ENCODE measurements around the gene COG3. TPM values are rescaled to one million over a fixed set of nuclear protein-coding genes. Genes with fewer than 3 reads are reported as not detected.

COG3 gene
- total RNA-seq, 2 experiments from 2014 or later: 24.6 to 26.5 TPM

GRCh38 chr13:45434556-45435371 lies 30.0 kb upstream of the COG3 start:
- Mint-ChIP-seq H3K4me3 (no peak overlapping the region), H3K27ac (no peak overlapping the region), H3K36me3 (ENCODE audit: low read depth) (no peaks in the 10 kb centered on the region), H3K9me3 (no peaks in the 10 kb centered on the region), H3K4me1 (peaks cover 7% of the 10 kb centered on the region), H3K27me3 (no peaks in the 10 kb centered on the region)
- POLR2A ChIA-PET: no interaction called here
- CTCF ChIA-PET: no interaction called here
- DNase-seq: no peak

- Mint-ChIP-seq H3K27me3 (no peaks in the 10 kb centered on the region), H3K9me3 (no peaks in the 10 kb centered on the region), H3K36me3 (ENCODE audit: low read depth) (no peaks in the 10 kb centered on the region), H3K4me1 (peaks cover 18% of the 10 kb centered on the region), H3K27ac (no peak overlapping the region), H3K4me3 (no peak overlapping the region)
- POLR2A ChIA-PET: no interaction called here
- CTCF ChIA-PET: interaction anchor here (0.7 kb wide), 1 partner anchor 67 kb away, joined by 4 read pairs; no protein-coding TSS in a partner anchor
- no peak for DNase-seq
Measured at GRCh38 chr13:45436332-45436731, 28.4 kb upstream of the COG3 start.

GRCh38 chr13:45436953-45437352 lies 27.8 kb upstream of the COG3 start:
- Mint-ChIP-seq H3K27me3 (no peaks in the 10 kb centered on the region), H3K27ac (no peak overlapping the region), H3K4me3 (no peak overlapping the region), H3K4me1 (peaks cover 24% of the 10 kb centered on the region), H3K36me3 (ENCODE audit: low read depth) (no peaks in the 10 kb centered on the region), H3K9me3 (no peaks in the 10 kb centered on the region)
- DNase-seq: no peak
- ChIA-PET POLR2A (no interaction called here), CTCF (interaction anchor here (0.6 kb wide), 1 partner anchor 347 kb away, joined by 4 read pairs; no protein-coding TSS in a partner anchor)

- H3K9me3 Mint-ChIP-seq: no peaks in the 10 kb centered on the region
- no peaks in the 10 kb centered on the region for H3K36me3 Mint-ChIP-seq (ENCODE audit: low read depth)
- no peak for DNase-seq
- no peak overlapping the region for H3K27ac Mint-ChIP-seq
- CTCF ChIA-PET: no interaction called here
- POLR2A ChIA-PET: no interaction called here
- no peak overlapping the region for H3K4me3 Mint-ChIP-seq
- no peaks in the 10 kb centered on the region for H3K27me3 Mint-ChIP-seq
- H3K4me1 Mint-ChIP-seq: peaks cover 27% of the 10 kb centered on the region
Measured at GRCh38 chr13:45437947-45438346, 26.8 kb upstream of the COG3 start.

GRCh38 chr13:45439008-45439407 lies 25.7 kb upstream of the COG3 start:
- POLR2A ChIA-PET: no interaction called here
- peaks cover 27% of the 10 kb centered on the region for H3K4me1 Mint-ChIP-seq
- CTCF ChIA-PET: interaction anchor here (0.9 kb wide), 1 partner anchor 26 kb away, joined by 3 read pairs; no protein-coding TSS in a partner anchor
- no peak for DNase-seq
- H3K4me3 Mint-ChIP-seq: no peak overlapping the region
- no peaks in the 10 kb centered on the region for H3K27me3 Mint-ChIP-seq
- H3K27ac Mint-ChIP-seq: no peak overlapping the region
- H3K36me3 Mint-ChIP-seq (ENCODE audit: low read depth): no peaks in the 10 kb centered on the region
- no peaks in the 10 kb centered on the region for H3K9me3 Mint-ChIP-seq

- Mint-ChIP-seq H3K27me3 (no peaks in the 10 kb centered on the region), H3K36me3 (ENCODE audit: low read depth) (no peaks in the 10 kb centered on the region), H3K27ac (no peak overlapping the region), H3K4me3 (no peak overlapping the region), H3K4me1 (peaks cover 27% of the 10 kb centered on the region), H3K9me3 (no peaks in the 10 kb centered on the region)
- POLR2A ChIA-PET: interaction anchor here (1.1 kb wide), 1 partner anchor 21 kb away, joined by 3 read pairs; the partner anchor contains the start of gene SLC25A30
- no peak for DNase-seq
- CTCF ChIA-PET: interaction anchor here (0.7 to 0.9 kb wide), 3 partner anchors 27 to 515 kb away, joined by 3 to 6 read pairs (median 3); no protein-coding TSS in a partner anchor
Measured at GRCh38 chr13:45439781-45440462, 24.8 kb upstream of the COG3 start.

- no peak for DNase-seq
- peaks cover 5% of the 10 kb centered on the region for H3K27me3 Mint-ChIP-seq
- ChIA-PET POLR2A (interaction anchor here (0.9 kb wide), 1 partner anchor 24 kb away, joined by 4 read pairs; no protein-coding TSS in a partner anchor), CTCF (interaction anchor here (0.9 kb wide), 1 partner anchor 32 kb away, joined by 3 read pairs; no protein-coding TSS in a partner anchor)
- H3K4me1 Mint-ChIP-seq: peaks cover 29% of the 10 kb centered on the region
- H3K27ac Mint-ChIP-seq: peak overlapping the region; percentile 9
- H3K36me3 Mint-ChIP-seq (ENCODE audit: low read depth): no peaks in the 10 kb centered on the region
- H3K4me3 Mint-ChIP-seq: no peak overlapping the region
- H3K9me3 Mint-ChIP-seq: no peaks in the 10 kb centered on the region
Measured at GRCh38 chr13:45441633-45442032, 23.1 kb upstream of the COG3 start.

- Mint-ChIP-seq H3K4me3 (no peak overlapping the region), H3K36me3 (ENCODE audit: low read depth) (no peaks in the 10 kb centered on the region), H3K27ac (no peak overlapping the region), H3K27me3 (peaks cover 16% of the 10 kb centered on the region), H3K4me1 (peaks cover 21% of the 10 kb centered on the region), H3K9me3 (no peaks in the 10 kb centered on the region)
- DNase-seq: no peak
- CTCF ChIA-PET: no interaction called here
- POLR2A ChIA-PET: no interaction called here
Measured at GRCh38 chr13:45445053-45445452, 19.7 kb upstream of the COG3 start.

GRCh38 chr13:45446181-45446580 lies 18.6 kb upstream of the COG3 start:
- DNase-seq: no peak
- Mint-ChIP-seq H3K36me3 (ENCODE audit: low read depth) (no peaks in the 10 kb centered on the region), H3K4me3 (no peak overlapping the region), H3K27me3 (peaks cover 16% of the 10 kb centered on the region), H3K9me3 (no peaks in the 10 kb centered on the region), H3K27ac (no peak overlapping the region), H3K4me1 (peaks cover 12% of the 10 kb centered on the region)
- POLR2A ChIA-PET: no interaction called here
- CTCF ChIA-PET: no interaction called here

GRCh38 chr13:45447050-45447661 lies 17.6 kb upstream of the COG3 start:
- H3K4me1 Mint-ChIP-seq: peaks cover 3% of the 10 kb centered on the region
- H3K27me3 Mint-ChIP-seq: peaks cover 16% of the 10 kb centered on the region
- ChIA-PET CTCF (no interaction called here), POLR2A (no interaction called here)
- H3K36me3 Mint-ChIP-seq (ENCODE audit: low read depth): no peaks in the 10 kb centered on the region
- no peak for DNase-seq
- H3K9me3 Mint-ChIP-seq: no peaks in the 10 kb centered on the region
- H3K4me3 Mint-ChIP-seq: no peak overlapping the region
- no peak overlapping the region for H3K27ac Mint-ChIP-seq

GRCh38 chr13:45448965-45449559 lies 15.7 kb upstream of the COG3 start:
- Mint-ChIP-seq H3K9me3 (no peaks in the 10 kb centered on the region), H3K27me3 (peaks cover 16% of the 10 kb centered on the region), H3K27ac (no peak overlapping the region), H3K36me3 (ENCODE audit: low read depth) (no peaks in the 10 kb centered on the region), H3K4me3 (no peak overlapping the region), H3K4me1 (peaks cover 2% of the 10 kb centered on the region)
- CTCF ChIA-PET: interaction anchor here (1.2 kb wide), 1 partner anchor 15 kb away, joined by 6 read pairs; the partner anchor contains the start of gene COG3
- DNase-seq: no peak
- POLR2A ChIA-PET: no interaction called here

- peaks cover 11% of the 10 kb centered on the region for H3K27me3 Mint-ChIP-seq
- H3K9me3 Mint-ChIP-seq: peaks cover 7% of the 10 kb centered on the region
- CTCF ChIA-PET: no interaction called here
- no peak overlapping the region for H3K4me3 Mint-ChIP-seq
- no peak for DNase-seq
- H3K4me1 Mint-ChIP-seq: no peaks in the 10 kb centered on the region
- POLR2A ChIA-PET: no interaction called here
- H3K36me3 Mint-ChIP-seq (ENCODE audit: low read depth): no peaks in the 10 kb centered on the region
- no peak overlapping the region for H3K27ac Mint-ChIP-seq
Measured at GRCh38 chr13:45451282-45451681, 13.5 kb upstream of the COG3 start.

- no peak for DNase-seq
- no peaks in the 10 kb centered on the region for H3K4me1 Mint-ChIP-seq
- no peak overlapping the region for H3K4me3 Mint-ChIP-seq
- CTCF ChIA-PET: no interaction called here
- H3K27ac Mint-ChIP-seq: no peak overlapping the region
- H3K9me3 Mint-ChIP-seq: peaks cover 24% of the 10 kb centered on the region
- POLR2A ChIA-PET: no interaction called here
- H3K27me3 Mint-ChIP-seq: no peaks in the 10 kb centered on the region
- peaks cover 14% of the 10 kb centered on the region for H3K36me3 Mint-ChIP-seq (ENCODE audit: low read depth)
Measured at GRCh38 chr13:45454204-45454603, 10.5 kb upstream of the COG3 start.

Data from activated CD4-positive, alpha-beta memory T cell treated with anti-CD3 and anti-CD28 coated beads, Interleukin-2, amount 10 ng/mL, durations not matched to agents 7 days and 5 days (primary cell).